Measurements from ENCODE around the gene PDLIM4. TPM values are rescaled to one million over a fixed set of nuclear protein-coding genes. Genes with fewer than 3 reads are reported as not detected.

PDLIM4 gene
- total RNA-seq, 1 donor from 2014 or later, result 55.1 TPM

- DNase-seq (ENCODE audit: low spot score), result no peak
- no peaks in the 10 kb centered on the region for H3K36me3 Mint-ChIP-seq (ENCODE audit: low read depth)
- H3K4me3 Mint-ChIP-seq (ENCODE audit: unreplicated experiment), result peak overlapping the region; percentile 89
- peaks cover 31% of the 10 kb centered on the region for H3K4me1 Mint-ChIP-seq (ENCODE audit: low read depth)
- TF ChIP-seq CTCF (IDR thresholded peaks at IDR 0.05), result peak; percentile 64
- H3K27ac Mint-ChIP-seq (ENCODE audit: unreplicated experiment), result peak overlapping the region; percentile 99
- H3K9me3 Mint-ChIP-seq (ENCODE audit: low read depth), result no peaks in the 10 kb centered on the region
- no peaks in the 10 kb centered on the region for H3K27me3 Mint-ChIP-seq (ENCODE audit: low read depth)
Observed at GRCh38 chr5:132293066-132293991, 35.8 kb downstream of the PDLIM4 start.

- Mint-ChIP-seq H3K4me1 (ENCODE audit: low read depth) (peaks cover 31% of the 10 kb centered on the region), H3K27ac (ENCODE audit: unreplicated experiment) (peak within 1 kb of the TSS; percentile 99), H3K9me3 (ENCODE audit: low read depth) (no peaks in the 10 kb centered on the region), H3K36me3 (ENCODE audit: low read depth) (no peaks in the 10 kb centered on the region), H3K27me3 (ENCODE audit: low read depth) (no peaks in the 10 kb centered on the region), H3K4me3 (ENCODE audit: unreplicated experiment) (peak within 1 kb of the TSS; percentile 89)
- peak; percentile 17 for TF ChIP-seq CTCF (IDR thresholded peaks at IDR 0.05)
- peak; percentile 97 for DNase-seq (ENCODE audit: low spot score)
Observed at GRCh38 chr5:132293992-132294727, 36.7 kb downstream of the PDLIM4 start, which contains the start of gene SLC22A4. SLC22A4 (plus strand) TSS chr5:132294394; CDS start chr5:132294617, 223 bp downstream.

GRCh38 chr5:132294728-132295504 is 37.4 kb downstream of the PDLIM4 start:
- no peaks in the 10 kb centered on the region for H3K27me3 Mint-ChIP-seq (ENCODE audit: low read depth)
- no peaks in the 10 kb centered on the region for H3K36me3 Mint-ChIP-seq (ENCODE audit: low read depth)
- DNase-seq (ENCODE audit: low spot score), result no peak
- H3K4me1 Mint-ChIP-seq (ENCODE audit: low read depth), result peaks cover 31% of the 10 kb centered on the region
- TF ChIP-seq CTCF (IDR thresholded peaks at IDR 0.05), result no peak
- no peaks in the 10 kb centered on the region for H3K9me3 Mint-ChIP-seq (ENCODE audit: low read depth)
- H3K27ac Mint-ChIP-seq (ENCODE audit: unreplicated experiment), result peak overlapping the region; percentile 91
- H3K4me3 Mint-ChIP-seq (ENCODE audit: unreplicated experiment), result peak overlapping the region; percentile 89

DNA sequence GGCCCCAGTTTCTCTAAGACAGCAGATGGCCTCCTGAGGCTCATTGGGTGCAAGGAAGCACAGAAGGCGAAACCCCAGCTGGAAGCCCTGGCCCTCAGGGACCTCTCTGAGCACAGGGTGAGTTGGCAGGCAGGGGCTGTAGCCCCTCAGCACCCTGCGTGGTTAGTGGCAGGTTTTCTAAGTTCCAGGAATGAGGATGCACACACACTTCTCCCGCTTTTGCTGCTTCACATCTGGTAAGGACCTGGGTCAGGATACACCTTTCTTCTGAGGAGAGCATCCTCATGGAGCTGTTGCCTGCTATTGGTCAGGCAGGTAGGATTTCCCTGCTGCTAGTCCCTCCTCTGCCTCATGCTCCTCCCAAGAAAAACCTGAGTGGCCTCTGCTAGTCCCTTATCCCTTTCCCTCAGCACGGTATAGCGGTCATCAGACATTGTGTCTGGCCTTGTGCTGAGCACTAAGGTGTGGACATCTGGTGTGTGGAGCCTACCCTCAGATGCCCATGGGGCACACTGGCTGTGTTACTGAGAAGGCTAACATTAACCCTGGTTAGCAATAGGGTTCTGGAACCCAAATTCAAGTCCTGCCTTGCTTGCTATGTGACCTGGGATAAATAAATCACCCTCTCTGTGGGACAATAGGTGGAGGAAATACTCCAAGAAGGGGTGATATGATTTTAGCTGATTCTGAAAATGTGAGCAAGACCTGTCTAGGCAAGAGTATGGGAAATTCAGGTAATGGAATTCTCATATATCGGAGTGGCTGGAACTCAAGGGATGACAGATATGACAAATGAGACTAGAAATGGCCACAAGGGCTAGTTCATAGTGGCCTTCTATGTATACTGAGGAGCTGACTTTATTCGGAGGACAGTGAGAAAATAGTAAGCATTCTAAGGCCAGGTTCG is 38.3 kb downstream of the PDLIM4 start:
- Mint-ChIP-seq H3K36me3 (ENCODE audit: low read depth) (no peaks in the 10 kb centered on the region), H3K27ac (ENCODE audit: unreplicated experiment) (peak overlapping the region; percentile 91), H3K4me1 (ENCODE audit: low read depth) (peaks cover 31% of the 10 kb centered on the region), H3K27me3 (ENCODE audit: low read depth) (no peaks in the 10 kb centered on the region), H3K4me3 (ENCODE audit: unreplicated experiment) (peak overlapping the region; percentile 89), H3K9me3 (ENCODE audit: low read depth) (no peaks in the 10 kb centered on the region)
- no peak for TF ChIP-seq CTCF (IDR thresholded peaks at IDR 0.05)
- DNase-seq (ENCODE audit: low spot score), result no peak

Measured in chondrocyte (in vitro differentiated cells).